GM23338 (cell line): ENCODE results near the gene NGB. TPM values are rescaled to one million over a fixed set of nuclear protein-coding genes. Genes with fewer than 3 reads are reported as not detected.

Experiments used
- ATAC-seq: fragments of 200-7000 bp; cut with Tn5 transposase; 3 replicates; pipeline ENCODE4 v1.9.1; 2020
- DNase-seq: peaks from one replicate; pipeline ENCODE4 v3.0.0-alpha.2; 2015; ENCODE audit warnings: low spot score
- H2AFZ ChIP-seq: fragments of 200-600 bp; sonication (generic); 2 replicates; pipeline ENCODE4 v1.8.0; 2016; ENCODE audit warnings: antibody characterized with exemption, mild to moderate bottlenecking, moderate library complexity
- H3F3A ChIP-seq: fragments of 200-600 bp; sonication (generic); replicated peaks from 2 replicates; pipeline ENCODE4 v1.8.0; 2017; ENCODE audit warnings: antibody characterized with exemption, mixed run types, low read depth
- H3K27ac ChIP-seq: fragments of 200-600 bp; sonication (generic); 2 replicates; pipeline ENCODE4 v1.6.1; 2016; ENCODE audit warnings: low read depth
- H3K27me3 ChIP-seq: fragments of 200-600 bp; sonication (generic); 2 replicates; pipeline ENCODE4 v1.8.0; 2016; ENCODE audit warnings: mild to moderate bottlenecking, mixed run types, moderate library complexity; ENCODE audit not compliant: insufficient read depth
- H3K36me3 ChIP-seq: fragments of 200-600 bp; sonication (generic); 2 replicates; pipeline ENCODE4 v1.8.0; 2016; ENCODE audit warnings: mild to moderate bottlenecking; ENCODE audit not compliant: insufficient read depth
- H3K4me1 ChIP-seq: fragments of 200-600 bp; sonication (generic); 2 replicates; pipeline ENCODE4 v1.8.0; 2016; ENCODE audit warnings: mild to moderate bottlenecking, moderate library complexity; ENCODE audit not compliant: insufficient read depth
- H3K4me2 ChIP-seq: fragments of 200-600 bp; sonication (generic); 2 replicates; pipeline ENCODE4 v1.7.1; 2017; ENCODE audit warnings: mixed run types
- H3K4me3 ChIP-seq: fragments of 200-600 bp; sonication (generic); 2 replicates; pipeline ENCODE4 v1.6.1; 2016; ENCODE audit warnings: mixed run types
- H3K79me2 ChIP-seq: fragments of 200-600 bp; sonication (generic); replicated peaks from 2 replicates; pipeline ENCODE4 v1.8.0; 2017; ENCODE audit warnings: mild to moderate bottlenecking; ENCODE audit not compliant: insufficient read depth
- H3K9me2 ChIP-seq: fragments of 200-600 bp; sonication (generic); 2 replicates; pipeline ENCODE4 v1.8.0; 2017; ENCODE audit not compliant: insufficient read depth
- H4K20me1 ChIP-seq: fragments of 200-600 bp; sonication (generic); replicated peaks from 2 replicates; pipeline ENCODE4 v1.8.0; 2017; ENCODE audit warnings: mild to moderate bottlenecking; ENCODE audit not compliant: insufficient read depth
- H3K27ac Mint-ChIP-seq: 2 replicates; pipeline ENCODE4 v1.8.0; 2020; ENCODE audit warnings: inconsistent platforms, mild to moderate bottlenecking, moderate library complexity, mixed read lengths
- H3K27me3 Mint-ChIP-seq: 3 replicates; pipeline ENCODE4 v1.8.0; 2022; ENCODE audit warnings: low read depth, mild to moderate bottlenecking, moderate library complexity, mixed read lengths, inconsistent platforms; ENCODE audit not compliant: insufficient read depth, poor library complexity
- H3K36me3 Mint-ChIP-seq: 3 replicates; pipeline ENCODE4 v1.8.0; 2021; ENCODE audit warnings: low read depth, mild to moderate bottlenecking, inconsistent platforms, moderate library complexity, mixed read lengths
- H3K4me1 Mint-ChIP-seq: 3 replicates; pipeline ENCODE4 v1.8.0; 2020; ENCODE audit warnings: mild to moderate bottlenecking, inconsistent platforms, mixed read lengths
- H3K4me3 Mint-ChIP-seq: 3 replicates; pipeline ENCODE4 v1.8.0; 2021; ENCODE audit warnings: moderate library complexity, mild to moderate bottlenecking, inconsistent platforms, mixed read lengths
- H3K9me3 Mint-ChIP-seq: 3 replicates; pipeline ENCODE4 v1.8.0; 2020; ENCODE audit warnings: moderate library complexity, mild to moderate bottlenecking, inconsistent platforms, mixed read lengths
- CREB1 ChIP-seq: fragments of 250-450 bp; sonication (Bioruptor Pico); IDR thresholded peaks from 2 replicates; pipeline ENCODE4 v1.5.0; 2020; ENCODE audit warnings: low read depth, mild to moderate bottlenecking, moderate library complexity
- EZH2 ChIP-seq: fragments of 200-600 bp; sonication (generic); IDR thresholded peaks from one replicate; pipeline ENCODE4 v1.8.0; 2017; ENCODE audit warnings: antibody characterized with exemption, mild to moderate bottlenecking, low read depth; ENCODE audit not compliant: unreplicated experiment
- EZH2phosphoT487 ChIP-seq: fragments of 200-600 bp; sonication (generic); IDR thresholded peaks from one replicate; pipeline ENCODE4 v1.8.1; 2018; ENCODE audit warnings: antibody characterized with exemption; ENCODE audit not compliant: unreplicated experiment
- JUNB ChIP-seq: IDR thresholded peaks from one replicate; pipeline ENCODE4 v1.6.1; 2016; ENCODE audit warnings: antibody characterized with exemption; ENCODE audit not compliant: unreplicated experiment
- NANOG ChIP-seq: IDR thresholded peaks from 2 replicates; pipeline ENCODE4 v1.6.1; 2016; ENCODE audit warnings: antibody characterized with exemption, borderline replicate concordance
- POLR2AphosphoS5 ChIP-seq: IDR thresholded peaks from 2 replicates; pipeline ENCODE4 v1.6.1; 2016; ENCODE audit warnings: antibody characterized with exemption, low read depth
- STAT1 ChIP-seq: IDR thresholded peaks from one replicate; pipeline ENCODE4 v1.6.1; 2016; ENCODE audit warnings: antibody characterized with exemption; ENCODE audit not compliant: unreplicated experiment
- ZNF114 ChIP-seq: fragments of 250-450 bp; sonication (Bioruptor Pico); IDR thresholded peaks from 2 replicates; pipeline ENCODE4 v1.5.0; 2020; ENCODE audit warnings: mild to moderate bottlenecking, moderate library complexity
- ZNF331 ChIP-seq: fragments of 250-450 bp; sonication (Bioruptor Pico); IDR thresholded peaks from 2 replicates; pipeline ENCODE4 v1.5.0; 2020; ENCODE audit warnings: low read depth, mild to moderate bottlenecking, moderate library complexity
- polyA plus RNA-seq: library from polyadenylated mRNA; unstranded; fragments of >200 nt; fragmentation: Nextera tagmentation; extraction: Ambion mirVana; gene quantifications from 2 replicates; pipeline ENCODE4 v1.2.1, GENCODE V29; 2016
- total RNA-seq: library from RNA; depleted of rRNA; stranded (reverse); fragments of >200 nt; shearing (Covaris generic); gene quantifications from 2 replicates; pipeline ENCODE4 v1.2.3, GENCODE V29; 2014
- TF ChIP-seq, protein P1 (sequence below): fragments of 250-450 bp; sonication (Bioruptor Pico); IDR thresholded peaks from 2 replicates; pipeline ENCODE4 v1.5.0; 2020; ENCODE audit warnings: mild to moderate bottlenecking, moderate library complexity
- TF ChIP-seq, protein P2 (sequence below): IDR thresholded peaks from 2 replicates; pipeline ENCODE4 v1.6.1; 2016; ENCODE audit warnings: antibody characterized with exemption
- TF ChIP-seq, protein P3 (sequence below): IDR thresholded peaks from one replicate; pipeline ENCODE4 v1.6.1; 2018; ENCODE audit warnings: antibody characterized with exemption; ENCODE audit not compliant: unreplicated experiment
- TF ChIP-seq, protein P4 (sequence below), 2 experiments: fragments of 200-600 bp in 1 of 2; sonication (generic) in 1 of 2; conservative IDR thresholded peaks; 2 replicates each; pipeline versions ENCODE4 v1.5.1 to v1.6.1; 2016 to 2017; ENCODE audit warnings: antibody characterized with exemption in 2 of 2, low read depth in 2 of 2, mild to moderate bottlenecking in 2 of 2, moderate library complexity in 1 of 2

NGB gene
- total and polyA plus RNA-seq, 2 experiments from 2014 or later = 0.21 to 1.0 TPM

DNA sequence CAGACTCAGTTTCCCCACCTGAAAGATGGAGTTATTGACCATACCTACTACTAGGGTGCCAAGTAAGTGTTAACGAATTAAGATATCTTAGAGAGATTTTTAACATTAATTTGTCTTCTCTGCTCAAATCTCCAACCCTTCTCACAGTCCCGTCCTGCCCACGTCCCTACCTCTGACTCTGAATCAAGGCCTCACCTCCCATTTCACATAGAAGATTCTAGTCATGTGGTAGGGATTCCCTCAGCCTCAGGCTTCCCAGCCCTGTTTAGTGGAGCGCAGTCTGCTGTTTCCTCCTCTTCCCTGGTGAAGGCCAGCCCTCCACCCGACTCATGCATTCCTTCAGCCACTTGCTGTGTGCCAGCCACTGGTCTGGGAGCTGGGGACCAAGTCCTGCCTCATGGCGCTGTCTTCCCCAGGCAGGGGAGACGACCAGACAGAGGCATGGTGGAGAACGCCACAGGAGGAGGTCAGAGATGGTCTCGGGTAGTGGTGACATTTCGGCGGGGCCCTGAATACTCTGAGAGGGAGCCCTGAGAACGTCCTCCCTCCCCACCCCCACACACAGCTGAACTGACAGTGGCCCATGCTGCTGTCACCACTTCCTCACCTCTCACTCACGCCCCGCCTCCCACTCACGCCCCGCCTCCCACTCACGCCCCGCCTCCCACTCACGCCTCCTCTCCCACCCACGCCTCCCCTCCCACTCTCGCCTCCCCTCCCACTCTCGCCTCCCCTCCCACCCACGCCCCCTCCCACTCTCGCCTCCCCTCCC lies 50.6 kb downstream of the NGB start:
- no peak overlapping the region; the same call in 2 of the 3 replicates for H3K4me3 Mint-ChIP-seq
- no peaks in the 10 kb centered on the region for H3K36me3 ChIP-seq
- no peaks in the 10 kb centered on the region; the same call in 2 of the 3 replicates for H3K9me3 Mint-ChIP-seq
- H3K27ac ChIP-seq = no peak overlapping the region
- ATAC-seq (no peak), DNase-seq (no peak)
- H3K36me3 Mint-ChIP-seq = no peaks in the 10 kb centered on the region; the same call in 2 of the 3 replicates
- H3K27ac Mint-ChIP-seq = no peak overlapping the region
- H4K20me1 ChIP-seq = no peaks in the 10 kb centered on the region
- H3K27me3 ChIP-seq = no peaks in the 10 kb centered on the region
- no peaks in the 10 kb centered on the region for H3F3A ChIP-seq
- H3K4me1 ChIP-seq = peaks cover 40% of the 10 kb centered on the region
- H3K9me2 ChIP-seq = no peaks in the 10 kb centered on the region
- H3K79me2 ChIP-seq = no peaks in the 10 kb centered on the region
- no peak for TF ChIP-seq JUNB
- TF ChIP-seq CREB1 (CRISPR knock-in tag) = no peak
- TF ChIP-seq, protein P1, sequence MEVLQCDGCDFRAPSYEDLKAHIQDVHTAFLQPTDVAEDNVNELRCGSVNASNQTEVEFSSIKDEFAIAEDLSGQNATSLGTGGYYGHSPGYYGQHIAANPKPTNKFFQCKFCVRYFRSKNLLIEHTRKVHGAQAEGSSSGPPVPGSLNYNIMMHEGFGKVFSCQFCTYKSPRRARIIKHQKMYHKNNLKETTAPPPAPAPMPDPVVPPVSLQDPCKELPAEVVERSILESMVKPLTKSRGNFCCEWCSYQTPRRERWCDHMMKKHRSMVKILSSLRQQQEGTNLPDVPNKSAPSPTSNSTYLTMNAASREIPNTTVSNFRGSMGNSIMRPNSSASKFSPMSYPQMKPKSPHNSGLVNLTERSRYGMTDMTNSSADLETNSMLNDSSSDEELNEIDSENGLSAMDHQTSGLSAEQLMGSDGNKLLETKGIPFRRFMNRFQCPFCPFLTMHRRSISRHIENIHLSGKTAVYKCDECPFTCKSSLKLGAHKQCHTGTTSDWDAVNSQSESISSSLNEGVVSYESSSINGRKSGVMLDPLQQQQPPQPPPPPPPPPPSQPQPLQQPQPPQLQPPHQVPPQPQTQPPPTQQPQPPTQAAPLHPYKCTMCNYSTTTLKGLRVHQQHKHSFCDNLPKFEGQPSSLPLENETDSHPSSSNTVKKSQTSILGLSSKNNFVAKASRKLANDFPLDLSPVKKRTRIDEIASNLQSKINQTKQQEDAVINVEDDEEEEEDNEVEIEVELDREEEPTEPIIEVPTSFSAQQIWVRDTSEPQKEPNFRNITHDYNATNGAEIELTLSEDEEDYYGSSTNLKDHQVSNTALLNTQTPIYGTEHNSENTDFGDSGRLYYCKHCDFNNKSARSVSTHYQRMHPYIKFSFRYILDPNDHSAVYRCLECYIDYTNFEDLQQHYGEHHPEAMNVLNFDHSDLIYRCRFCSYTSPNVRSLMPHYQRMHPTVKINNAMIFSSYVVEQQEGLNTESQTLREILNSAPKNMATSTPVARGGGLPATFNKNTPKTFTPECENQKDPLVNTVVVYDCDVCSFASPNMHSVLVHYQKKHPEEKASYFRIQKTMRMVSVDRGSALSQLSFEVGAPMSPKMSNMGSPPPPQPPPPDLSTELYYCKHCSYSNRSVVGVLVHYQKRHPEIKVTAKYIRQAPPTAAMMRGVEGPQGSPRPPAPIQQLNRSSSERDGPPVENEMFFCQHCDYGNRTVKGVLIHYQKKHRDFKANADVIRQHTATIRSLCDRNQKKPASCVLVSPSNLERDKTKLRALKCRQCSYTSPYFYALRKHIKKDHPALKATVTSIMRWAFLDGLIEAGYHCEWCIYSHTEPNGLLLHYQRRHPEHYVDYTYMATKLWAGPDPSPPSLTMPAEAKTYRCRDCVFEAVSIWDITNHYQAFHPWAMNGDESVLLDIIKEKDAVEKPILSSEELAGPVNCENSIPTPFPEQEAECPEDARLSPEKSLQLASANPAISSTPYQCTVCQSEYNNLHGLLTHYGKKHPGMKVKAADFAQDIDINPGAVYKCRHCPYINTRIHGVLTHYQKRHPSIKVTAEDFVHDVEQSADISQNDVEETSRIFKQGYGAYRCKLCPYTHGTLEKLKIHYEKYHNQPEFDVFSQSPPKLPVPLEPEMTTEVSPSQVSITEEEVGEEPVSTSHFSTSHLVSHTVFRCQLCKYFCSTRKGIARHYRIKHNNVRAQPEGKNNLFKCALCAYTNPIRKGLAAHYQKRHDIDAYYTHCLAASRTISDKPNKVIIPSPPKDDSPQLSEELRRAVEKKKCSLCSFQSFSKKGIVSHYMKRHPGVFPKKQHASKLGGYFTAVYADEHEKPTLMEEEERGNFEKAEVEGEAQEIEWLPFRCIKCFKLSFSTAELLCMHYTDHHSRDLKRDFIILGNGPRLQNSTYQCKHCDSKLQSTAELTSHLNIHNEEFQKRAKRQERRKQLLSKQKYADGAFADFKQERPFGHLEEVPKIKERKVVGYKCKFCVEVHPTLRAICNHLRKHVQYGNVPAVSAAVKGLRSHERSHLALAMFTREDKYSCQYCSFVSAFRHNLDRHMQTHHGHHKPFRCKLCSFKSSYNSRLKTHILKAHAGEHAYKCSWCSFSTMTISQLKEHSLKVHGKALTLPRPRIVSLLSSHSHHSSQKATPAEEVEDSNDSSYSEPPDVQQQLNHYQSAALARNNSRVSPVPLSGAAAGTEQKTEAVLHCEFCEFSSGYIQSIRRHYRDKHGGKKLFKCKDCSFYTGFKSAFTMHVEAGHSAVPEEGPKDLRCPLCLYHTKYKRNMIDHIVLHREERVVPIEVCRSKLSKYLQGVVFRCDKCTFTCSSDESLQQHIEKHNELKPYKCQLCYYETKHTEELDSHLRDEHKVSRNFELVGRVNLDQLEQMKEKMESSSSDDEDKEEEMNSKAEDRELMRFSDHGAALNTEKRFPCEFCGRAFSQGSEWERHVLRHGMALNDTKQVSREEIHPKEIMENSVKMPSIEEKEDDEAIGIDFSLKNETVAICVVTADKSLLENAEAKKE = no peak
- no peak for TF ChIP-seq EZH2phosphoT487
- TF ChIP-seq NANOG = no peak
- TF ChIP-seq EZH2 = no peak
- TF ChIP-seq POLR2AphosphoS5 = no peak
- no peak for TF ChIP-seq ZNF331 (CRISPR knock-in tag)
- TF ChIP-seq, protein P2, sequence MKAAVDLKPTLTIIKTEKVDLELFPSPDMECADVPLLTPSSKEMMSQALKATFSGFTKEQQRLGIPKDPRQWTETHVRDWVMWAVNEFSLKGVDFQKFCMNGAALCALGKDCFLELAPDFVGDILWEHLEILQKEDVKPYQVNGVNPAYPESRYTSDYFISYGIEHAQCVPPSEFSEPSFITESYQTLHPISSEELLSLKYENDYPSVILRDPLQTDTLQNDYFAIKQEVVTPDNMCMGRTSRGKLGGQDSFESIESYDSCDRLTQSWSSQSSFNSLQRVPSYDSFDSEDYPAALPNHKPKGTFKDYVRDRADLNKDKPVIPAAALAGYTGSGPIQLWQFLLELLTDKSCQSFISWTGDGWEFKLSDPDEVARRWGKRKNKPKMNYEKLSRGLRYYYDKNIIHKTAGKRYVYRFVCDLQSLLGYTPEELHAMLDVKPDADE = no peak
- TF ChIP-seq, protein P3, sequence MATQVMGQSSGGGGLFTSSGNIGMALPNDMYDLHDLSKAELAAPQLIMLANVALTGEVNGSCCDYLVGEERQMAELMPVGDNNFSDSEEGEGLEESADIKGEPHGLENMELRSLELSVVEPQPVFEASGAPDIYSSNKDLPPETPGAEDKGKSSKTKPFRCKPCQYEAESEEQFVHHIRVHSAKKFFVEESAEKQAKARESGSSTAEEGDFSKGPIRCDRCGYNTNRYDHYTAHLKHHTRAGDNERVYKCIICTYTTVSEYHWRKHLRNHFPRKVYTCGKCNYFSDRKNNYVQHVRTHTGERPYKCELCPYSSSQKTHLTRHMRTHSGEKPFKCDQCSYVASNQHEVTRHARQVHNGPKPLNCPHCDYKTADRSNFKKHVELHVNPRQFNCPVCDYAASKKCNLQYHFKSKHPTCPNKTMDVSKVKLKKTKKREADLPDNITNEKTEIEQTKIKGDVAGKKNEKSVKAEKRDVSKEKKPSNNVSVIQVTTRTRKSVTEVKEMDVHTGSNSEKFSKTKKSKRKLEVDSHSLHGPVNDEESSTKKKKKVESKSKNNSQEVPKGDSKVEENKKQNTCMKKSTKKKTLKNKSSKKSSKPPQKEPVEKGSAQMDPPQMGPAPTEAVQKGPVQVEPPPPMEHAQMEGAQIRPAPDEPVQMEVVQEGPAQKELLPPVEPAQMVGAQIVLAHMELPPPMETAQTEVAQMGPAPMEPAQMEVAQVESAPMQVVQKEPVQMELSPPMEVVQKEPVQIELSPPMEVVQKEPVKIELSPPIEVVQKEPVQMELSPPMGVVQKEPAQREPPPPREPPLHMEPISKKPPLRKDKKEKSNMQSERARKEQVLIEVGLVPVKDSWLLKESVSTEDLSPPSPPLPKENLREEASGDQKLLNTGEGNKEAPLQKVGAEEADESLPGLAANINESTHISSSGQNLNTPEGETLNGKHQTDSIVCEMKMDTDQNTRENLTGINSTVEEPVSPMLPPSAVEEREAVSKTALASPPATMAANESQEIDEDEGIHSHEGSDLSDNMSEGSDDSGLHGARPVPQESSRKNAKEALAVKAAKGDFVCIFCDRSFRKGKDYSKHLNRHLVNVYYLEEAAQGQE = no peak
- TF ChIP-seq, protein P4, sequence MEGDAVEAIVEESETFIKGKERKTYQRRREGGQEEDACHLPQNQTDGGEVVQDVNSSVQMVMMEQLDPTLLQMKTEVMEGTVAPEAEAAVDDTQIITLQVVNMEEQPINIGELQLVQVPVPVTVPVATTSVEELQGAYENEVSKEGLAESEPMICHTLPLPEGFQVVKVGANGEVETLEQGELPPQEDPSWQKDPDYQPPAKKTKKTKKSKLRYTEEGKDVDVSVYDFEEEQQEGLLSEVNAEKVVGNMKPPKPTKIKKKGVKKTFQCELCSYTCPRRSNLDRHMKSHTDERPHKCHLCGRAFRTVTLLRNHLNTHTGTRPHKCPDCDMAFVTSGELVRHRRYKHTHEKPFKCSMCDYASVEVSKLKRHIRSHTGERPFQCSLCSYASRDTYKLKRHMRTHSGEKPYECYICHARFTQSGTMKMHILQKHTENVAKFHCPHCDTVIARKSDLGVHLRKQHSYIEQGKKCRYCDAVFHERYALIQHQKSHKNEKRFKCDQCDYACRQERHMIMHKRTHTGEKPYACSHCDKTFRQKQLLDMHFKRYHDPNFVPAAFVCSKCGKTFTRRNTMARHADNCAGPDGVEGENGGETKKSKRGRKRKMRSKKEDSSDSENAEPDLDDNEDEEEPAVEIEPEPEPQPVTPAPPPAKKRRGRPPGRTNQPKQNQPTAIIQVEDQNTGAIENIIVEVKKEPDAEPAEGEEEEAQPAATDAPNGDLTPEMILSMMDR (conservative IDR thresholded peaks at IDR 0.05; ENCODE audit: low read depth in 2 of 2) = no peak
- no peak for TF ChIP-seq ZNF114 (CRISPR knock-in tag)
- TF ChIP-seq STAT1 = no peak
- H3K27me3 Mint-ChIP-seq = peaks cover 18% of the 10 kb centered on the region
- no peak overlapping the region for H2AFZ ChIP-seq
- H3K4me1 Mint-ChIP-seq = peaks cover 45% of the 10 kb centered on the region
- 0 out of 2 replicates have a peak overlapping the region, but pooled peaks have one; percentile 43 for H3K4me2 ChIP-seq
- H3K4me3 ChIP-seq = no peak overlapping the region
